GM19328 (cell line): ENCODE data around the gene HOXA4.
A peak's percentile ranks its signal among the peaks of the same experiment; 100 is the strongest.

Experiments used
- ATAC-seq: cut with Tn5 transposase; IDR thresholded peaks from one replicate; pipeline ENCODE4 v1.9.1; 2021; ENCODE audit warnings: mild to moderate bottlenecking, moderate library complexity; ENCODE audit not compliant: unreplicated experiment

The HOXA4 gene

GRCh38 chr7:27106181-27106900 is 24.2 kb downstream of the HOXA4 start:
- no peak for ATAC-seq

GRCh38 chr7:27105301-27106031 is 25.1 kb downstream of the HOXA4 start:
- no peak for ATAC-seq

GRCh38 chr7:27104341-27105058 is 26.1 kb downstream of the HOXA4 start:
- no peak for ATAC-seq

GRCh38 chr7:27103489-27104226 is 26.9 kb downstream of the HOXA4 start:
- no peak for ATAC-seq

- no peak for ATAC-seq
These were observed 27.7 kb downstream of the HOXA4 start, which contains the start of gene HOXA2 for GRCh38 chr7:27102581-27103442. Gene HOXA2, minus strand, starts transcription at chr7:27102683. Its CDS starts 183 bp downstream, at chr7:27102500.

GRCh38 chr7:27101957-27102580 is 28.5 kb downstream of the HOXA4 start:
- no peak for ATAC-seq

- ATAC-seq = no peak
These were observed 29.2 kb downstream of the HOXA4 start for GRCh38 chr7:27101171-27101956.

GRCh38 chr7:27100694-27101170 is 29.8 kb downstream of the HOXA4 start:
- no peak for ATAC-seq

GRCh38 chr7:27099453-27100370 is 30.8 kb downstream of the HOXA4 start:
- no peak for ATAC-seq

GRCh38 chr7:27098578-27099451 is 31.7 kb downstream of the HOXA4 start:
- ATAC-seq = no peak

- ATAC-seq = no peak
These were observed 32.6 kb downstream of the HOXA4 start for GRCh38 chr7:27097686-27098577.

- ATAC-seq = no peak
These were observed 33.6 kb downstream of the HOXA4 start for GRCh38 chr7:27096768-27097514.

GRCh38 chr7:27095897-27096767 is 34.4 kb downstream of the HOXA4 start, which contains the start of gene HOXA1:
Gene HOXA1, minus strand, starts transcription at chr7:27096000. Its CDS starts 88 bp downstream, at chr7:27095912.
- peak; percentile 82 for ATAC-seq
